Astrocyte of the hippocampus (primary cell): ENCODE data around the gene SLC25A24.
"Not testable (repeated sequence)": the region's sequence is repeated elsewhere in the genome, so short reads cannot be mapped to it uniquely, and the experiment has no call there.

Source experiments
- DNase-seq: peaks from one replicate; pipeline ENCODE4 v3.0.0; 2011; ENCODE audit warnings: low read depth, low spot score

The SLC25A24 gene

GRCh38 chr1:108199201-108199691, 897 bp downstream of the SLC25A24 start:
- peak; percentile 60 for DNase-seq

- DNase-seq, result no peak
Observed at GRCh38 chr1:108194051-108194450, 6.1 kb downstream of the SLC25A24 start.

DNA sequence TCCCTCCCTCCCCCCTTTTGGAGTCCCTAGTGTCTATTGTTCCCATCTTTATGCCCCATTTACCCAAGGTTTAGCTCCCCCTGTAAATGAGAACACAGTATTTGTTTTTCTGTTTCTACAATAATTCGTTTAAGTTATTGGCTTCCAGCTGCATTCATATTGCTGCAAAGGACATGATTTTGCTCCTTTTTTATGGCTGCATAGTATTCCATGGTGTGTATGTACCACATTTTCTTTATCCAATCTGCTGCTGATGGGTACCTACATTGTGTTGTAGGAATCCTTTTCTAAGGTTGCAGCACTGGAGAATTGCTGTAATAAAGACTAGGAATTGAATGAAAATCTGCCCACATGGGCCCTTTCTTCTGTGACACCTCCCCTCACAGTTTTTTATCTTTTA, 6.8 kb downstream of the SLC25A24 start:
- no peak for DNase-seq

GRCh38 chr1:108192581-108192980, 7.6 kb downstream of the SLC25A24 start:
- DNase-seq, result no peak

DNA sequence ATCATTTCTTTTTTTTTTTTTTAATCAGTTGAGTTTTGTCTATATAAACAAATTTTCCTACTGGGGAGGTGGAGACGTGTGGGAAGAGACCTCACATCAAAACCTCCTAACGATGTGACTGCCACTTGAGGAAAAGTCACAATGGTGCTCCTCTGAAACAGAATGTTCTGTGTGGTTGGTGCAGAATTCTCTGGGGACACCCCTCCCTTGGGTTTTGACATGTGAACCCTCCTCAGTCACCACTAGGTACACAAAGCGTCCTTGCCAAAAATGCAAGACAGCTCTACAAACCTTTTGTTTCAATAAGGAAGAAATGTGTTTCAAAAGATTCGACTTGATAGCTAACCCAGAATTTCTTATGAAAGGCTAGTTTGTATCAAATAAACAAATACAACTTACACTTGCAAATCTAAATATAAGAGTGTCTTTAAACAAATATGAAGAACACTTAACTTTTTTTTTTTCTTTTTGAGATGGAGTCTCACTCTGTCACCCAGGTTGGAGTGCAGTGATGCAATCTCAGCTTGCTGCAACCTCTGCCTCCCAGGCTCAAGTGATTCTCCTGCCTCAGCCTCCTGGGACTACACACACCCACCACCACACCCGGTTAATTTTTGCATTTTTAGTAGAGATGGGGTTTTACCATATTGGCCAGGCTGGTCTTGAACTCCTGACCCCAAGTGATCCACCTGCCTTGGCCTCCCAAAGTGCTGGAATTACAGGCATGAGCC, 9.3 kb downstream of the SLC25A24 start:
- no peak for DNase-seq

- DNase-seq, result no peak
Observed at GRCh38 chr1:108190001-108190634, 10.0 kb downstream of the SLC25A24 start.

GRCh38 chr1:108188801-108189200, 11.3 kb downstream of the SLC25A24 start:
- DNase-seq, result no peak

- DNase-seq, result no peak
Observed at GRCh38 chr1:108182959-108183700, 17.0 kb downstream of the SLC25A24 start.

DNA sequence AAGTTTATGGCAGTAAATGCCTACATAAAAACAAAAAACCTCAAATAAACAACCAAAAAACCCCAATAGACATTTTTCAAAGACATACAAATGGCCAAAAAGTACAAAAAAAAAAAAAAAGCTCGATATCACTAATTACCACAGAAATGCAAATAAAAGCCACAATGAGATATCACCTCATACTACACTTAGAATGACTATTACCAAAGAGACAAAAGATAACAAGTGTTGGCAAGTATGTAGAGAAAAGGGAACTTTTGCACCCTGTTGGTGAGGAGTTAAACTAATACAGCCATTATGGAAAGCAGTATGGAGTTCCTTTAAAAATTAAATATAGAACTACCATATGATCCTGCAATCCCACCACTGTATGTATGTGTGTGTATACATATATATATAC, 21.1 kb downstream of the SLC25A24 start:
- no peak for DNase-seq

- DNase-seq, result not testable (repeated sequence)
Observed at GRCh38 chr1:108162409-108162808, 37.7 kb downstream of the SLC25A24 start.

DNA sequence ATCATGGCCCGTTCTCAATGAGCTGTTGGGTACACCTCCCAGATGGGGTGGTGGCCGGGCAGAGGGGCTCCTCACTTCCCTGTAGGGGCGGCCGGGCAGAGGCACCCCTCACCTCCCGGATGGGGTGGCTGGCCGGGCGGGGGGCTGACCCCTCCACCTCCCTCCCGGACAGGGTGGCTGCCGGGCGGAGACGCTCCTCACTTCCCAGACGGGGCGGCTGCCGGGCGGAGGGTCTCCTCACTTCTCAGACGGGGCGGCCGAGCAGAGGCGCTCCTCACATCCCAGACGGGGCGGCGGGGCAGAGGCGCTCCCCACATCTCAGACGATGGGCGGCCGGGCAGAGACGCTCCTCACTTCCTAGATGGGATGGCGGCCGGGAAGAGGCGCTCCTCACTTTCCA, 40.2 kb downstream of the SLC25A24 start:
- not testable (repeated sequence) for DNase-seq

- DNase-seq, result no peak
Observed at GRCh38 chr1:108158893-108159453, 41.2 kb downstream of the SLC25A24 start.

GRCh38 chr1:108154314-108154713, 45.8 kb downstream of the SLC25A24 start:
- no peak for DNase-seq

DNA sequence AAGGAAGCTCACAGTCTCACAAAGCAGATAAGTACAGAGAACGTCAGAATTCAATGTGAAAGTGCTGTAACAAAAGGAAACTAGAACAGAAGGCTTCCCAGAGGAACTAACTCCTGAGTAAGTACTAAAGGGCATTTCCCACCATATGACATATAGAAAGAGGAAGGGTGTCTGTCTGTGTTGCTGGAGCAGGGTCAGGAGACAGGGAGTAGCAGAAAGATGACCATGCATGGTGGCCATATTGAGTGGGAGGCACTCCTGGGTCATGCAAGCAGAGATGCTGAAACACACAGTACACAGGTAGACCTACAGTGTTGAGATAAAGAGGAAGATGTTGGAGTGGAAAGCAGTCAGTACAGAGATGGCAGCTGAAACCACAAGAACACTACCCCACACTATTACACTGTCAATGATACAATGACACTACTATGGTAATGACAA, 47.3 kb downstream of the SLC25A24 start:
- no peak for DNase-seq

GRCh38 chr1:108151548-108151947, 48.6 kb downstream of the SLC25A24 start:
- DNase-seq, result no peak

- peak; percentile 42 for DNase-seq
Observed at GRCh38 chr1:108149796-108150467, 50.2 kb downstream of the SLC25A24 start.

DNA sequence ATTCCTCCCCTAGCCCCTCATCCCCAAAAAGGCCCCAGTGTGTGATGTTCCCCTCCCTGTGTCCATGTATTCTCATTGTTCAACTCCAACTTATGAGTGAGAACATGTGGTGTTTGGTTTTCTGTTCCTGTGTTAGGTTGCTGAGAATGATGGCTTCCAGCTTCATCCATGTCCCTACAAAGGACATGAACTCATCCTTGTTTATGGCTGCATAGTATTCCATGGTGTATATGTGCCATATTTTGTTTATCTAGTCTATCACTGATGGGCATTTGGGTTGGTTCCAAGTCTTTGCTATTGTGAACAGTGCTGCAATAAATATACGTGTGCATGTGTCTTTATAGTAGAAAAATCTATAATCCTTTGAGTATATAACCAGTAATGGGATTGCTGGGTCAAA, 55.6 kb downstream of the SLC25A24 start:
- DNase-seq, result not testable (repeated sequence)

DNA sequence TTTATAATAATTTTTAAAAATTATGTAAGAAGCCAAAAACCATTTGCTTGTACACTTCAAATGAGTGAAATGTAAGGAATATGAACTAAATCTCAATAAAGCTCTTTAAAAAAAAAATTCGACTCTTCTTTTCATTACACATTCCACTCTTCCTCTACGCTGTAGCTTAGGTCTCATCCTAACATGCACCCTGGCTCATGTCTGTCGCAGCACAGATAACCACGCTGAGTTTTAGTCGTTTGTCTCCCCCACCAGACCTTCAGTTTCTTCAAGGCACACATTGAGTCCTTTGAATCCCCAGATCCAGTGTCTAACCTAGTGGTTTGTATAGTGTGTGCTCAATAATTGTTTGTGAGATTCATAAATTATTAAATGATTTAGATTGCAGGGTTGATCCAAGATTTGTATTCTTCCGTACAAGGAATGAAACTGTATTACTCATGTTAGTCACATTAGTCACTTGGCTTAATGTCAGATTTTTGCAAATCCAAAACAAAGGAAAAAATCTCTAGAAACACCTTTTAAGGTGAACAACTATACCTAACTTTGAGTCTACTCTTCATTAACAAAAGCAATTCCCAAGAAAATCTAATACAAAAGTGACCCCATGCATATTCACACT, 57.3 kb downstream of the SLC25A24 start:
- DNase-seq, result peak; percentile 46

- no peak for DNase-seq
Observed at GRCh38 chr1:108142258-108142657, 57.9 kb downstream of the SLC25A24 start.

DNA sequence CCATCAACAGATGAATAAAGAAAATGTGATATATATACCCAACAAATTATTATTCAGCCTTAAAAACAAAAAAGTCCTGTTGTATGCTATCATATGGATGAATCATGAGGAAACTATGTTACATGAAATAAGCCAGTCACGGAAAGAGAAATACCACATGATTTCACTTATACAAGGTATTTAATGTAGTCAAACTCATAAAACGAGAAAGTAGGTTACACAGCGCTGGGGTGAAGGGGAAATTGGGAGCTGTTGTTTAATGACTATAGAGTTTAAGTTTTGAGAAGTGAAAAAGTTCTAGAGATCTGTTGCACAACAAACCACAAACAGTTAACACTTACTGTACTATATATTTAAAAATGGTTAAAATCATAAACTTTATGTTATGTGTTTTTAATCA, 58.5 kb downstream of the SLC25A24 start:
- no peak for DNase-seq

- no peak for DNase-seq
Observed at GRCh38 chr1:108140936-108141335, 59.2 kb downstream of the SLC25A24 start.
